Measurements from ENCODE around the gene PSMB7. TPM values are rescaled to one million over a fixed set of nuclear protein-coding genes. Genes with fewer than 3 reads are reported as not detected.

PSMB7 gene
- total and polyA plus RNA-seq, 12 donors, result 148 to 308 (median 163) TPM

- no peaks in the 10 kb centered on the region for H3K9me3 ChIP-seq
- H3K27me3 ChIP-seq, result no peaks in the 10 kb centered on the region
- intact Hi-C loops (cut with DNase I), result no loop called here
- no peak overlapping the region for H3K27ac ChIP-seq
- DNase-seq, result no peak
- no peak for TF ChIP-seq CTCF (IDR thresholded peaks at IDR 0.05)
- H3K4me1 ChIP-seq, result peaks cover 0 to 5% (median 0%) of the 10 kb centered on the region in 9 donors
- H3K4me3 ChIP-seq, result no peak overlapping the region
- peaks cover 0 to 100% (median 51%) of the 10 kb centered on the region in 9 donors for H3K36me3 ChIP-seq
- ATAC-seq, result no peak
- WGBS, 2 donors, result 86 to 89% methylated on average over 15 of the region's 15 CpGs
Observed at GRCh38 chr9:124351672-124352468, 63.4 kb downstream of the PSMB7 start.

DNA sequence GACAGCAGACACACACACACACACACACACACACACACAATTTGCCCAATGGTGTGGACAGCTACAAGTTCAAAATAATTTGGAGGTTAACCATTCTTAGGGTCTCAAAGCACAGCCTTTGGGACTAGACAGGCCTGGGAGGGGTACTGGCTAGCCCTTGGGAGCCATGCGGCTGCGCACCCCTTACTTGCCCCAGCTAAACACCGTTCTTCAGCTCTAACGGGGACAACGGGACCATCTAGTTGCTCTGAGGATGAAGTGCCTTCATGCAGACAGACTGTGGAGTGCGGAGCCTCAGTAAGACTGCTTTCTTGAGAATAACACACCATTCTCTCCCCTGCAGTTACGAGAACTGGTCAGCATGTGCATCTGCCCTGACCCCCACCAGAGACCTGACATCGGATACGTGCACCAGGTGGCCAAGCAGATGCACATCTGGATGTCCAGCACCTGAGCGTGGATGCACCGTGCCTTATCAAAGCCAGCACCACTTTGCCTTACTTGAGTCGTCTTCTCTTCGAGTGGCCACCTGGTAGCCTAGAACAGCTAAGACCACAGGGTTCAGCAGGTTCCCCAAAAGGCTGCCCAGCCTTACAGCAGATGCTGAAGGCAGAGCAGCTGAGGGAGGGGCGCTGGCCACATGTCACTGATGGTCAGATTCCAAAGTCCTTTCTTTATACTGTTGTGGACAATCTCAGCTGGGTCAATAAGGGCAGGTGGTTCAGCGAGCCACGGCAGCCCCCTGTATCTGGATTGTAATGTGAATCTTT is 64.6 kb downstream of the PSMB7 start:
- DNase-seq (no peak), ATAC-seq (no peak)
- Histone ChIP-seq H3K4me3 (no peak overlapping the region), H3K27me3 (no peaks in the 10 kb centered on the region), H3K27ac (no peak overlapping the region), H3K4me1 (peaks cover 0 to 5% (median 0%) of the 10 kb centered on the region in 9 donors), H3K9me3 (no peaks in the 10 kb centered on the region), H3K36me3 (peaks cover 0 to 100% (median 46%) of the 10 kb centered on the region in 9 donors)
- no peak for TF ChIP-seq CTCF (IDR thresholded peaks at IDR 0.05)
- intact Hi-C loops (cut with DNase I), result no loop called here
- WGBS, 2 donors, result 91 to 95% methylated on average over 16 of the region's 16 CpGs

GRCh38 chr9:124349675-124350493 is 65.4 kb downstream of the PSMB7 start:
- intact Hi-C loops (cut with DNase I), result no loop called here
- WGBS, 2 donors, result 94% methylated on average over 24 to 25 of the region's 25 CpGs
- Histone ChIP-seq H3K4me1 (peaks cover 0 to 5% (median 0%) of the 10 kb centered on the region in 9 donors), H3K36me3 (peaks cover 0 to 100% (median 44%) of the 10 kb centered on the region in 9 donors), H3K4me3 (no peak overlapping the region), H3K27ac (no peak overlapping the region), H3K27me3 (no peaks in the 10 kb centered on the region), H3K9me3 (no peaks in the 10 kb centered on the region)
- no peak for ATAC-seq
- TF ChIP-seq CTCF (IDR thresholded peaks at IDR 0.05), result no peak
- no peak for DNase-seq

GRCh38 chr9:124349267-124349666 is 66.0 kb downstream of the PSMB7 start:
- peaks cover 0 to 3% (median 0%) of the 10 kb centered on the region in 9 donors for H3K4me1 ChIP-seq
- H3K27ac ChIP-seq, result no peak overlapping the region
- peaks cover 0 to 100% (median 44%) of the 10 kb centered on the region in 9 donors for H3K36me3 ChIP-seq
- H3K27me3 ChIP-seq, result no peaks in the 10 kb centered on the region
- no peak overlapping the region for H3K4me3 ChIP-seq
- no peak for TF ChIP-seq CTCF (IDR thresholded peaks at IDR 0.05)
- H3K9me3 ChIP-seq, result no peaks in the 10 kb centered on the region
- ATAC-seq, result no peak
- intact Hi-C loops (cut with DNase I), result no loop called here
- WGBS, 2 donors, result 89% methylated on average over 8 of the region's 8 CpGs
- no peak for DNase-seq
